GM12878 (cell line): ENCODE results near the gene CANT1. TPM values are rescaled to one million over a fixed set of nuclear protein-coding genes. Genes with fewer than 3 reads are reported as not detected.

Experiments used
- BCL3 ChIP-seq: IDR thresholded peaks from 2 replicates; pipeline ENCODE4 v1.6.1; 2011; ENCODE audit warnings: borderline replicate concordance, low read depth, mild to moderate bottlenecking, moderate library complexity, low read length; ENCODE audit not compliant: insufficient read depth, poor library complexity, severe bottlenecking
- BHLHE40 ChIP-seq, 2 experiments: fragments of 450-650 bp in 1 of 2; IDR thresholded peaks; 2 replicates each; pipeline ENCODE4 v1.6.1; 2011 to 2017; ENCODE audit warnings: low read depth in 2 of 2, borderline replicate concordance in 1 of 2, improper control_type of control experiment in 1 of 2, low read length in 1 of 2, mild to moderate bottlenecking in 1 of 2
- CEBPB ChIP-seq, 2 experiments: fragments of 150-350 bp in 1 of 2; IDR thresholded peaks; 2 replicates each; pipeline ENCODE4 v1.6.1; 2012 to 2014; ENCODE audit warnings: low read depth in 2 of 2, low read length in 2 of 2, borderline replicate concordance in 1 of 2, inconsistent platforms in 1 of 2
- CUX1 ChIP-seq: IDR thresholded peaks from 2 replicates; pipeline ENCODE4 v1.6.1; 2012; ENCODE audit warnings: improper control_type of control experiment, low read depth, low read length; ENCODE audit not compliant: insufficient replicate concordance
- FOXK2 ChIP-seq: fragments of 450-650 bp; IDR thresholded peaks from 2 replicates; pipeline ENCODE4 v1.6.1; 2017; ENCODE audit warnings: mild to moderate bottlenecking, moderate library complexity
- NBN ChIP-seq: fragments of 450-650 bp; IDR thresholded peaks from 2 replicates; pipeline ENCODE4 v1.6.1; 2016
- RB1 ChIP-seq: fragments of 450-650 bp; formaldehyde crosslinking; IDR thresholded peaks from 2 replicates; pipeline ENCODE4 v1.6.1; 2017; ENCODE audit warnings: mild to moderate bottlenecking, borderline replicate concordance
- ZBTB40 ChIP-seq: fragments of 450-650 bp; IDR thresholded peaks from 2 replicates; pipeline ENCODE4 v1.6.1; 2016; ENCODE audit warnings: mild to moderate bottlenecking, moderate library complexity, borderline replicate concordance
- polyA plus RNA-seq, 11 experiments: library from polyadenylated mRNA; depleted of rRNA in 4 of 11; unstranded in 6 of 11; stranded (reverse) in 5 of 11; fragments of >200 nt; fragmentation: Nextera tagmentation in 4 of 11; fragmentation: Illumina TruSeq in 1 of 11; extraction: Ambion mirVana in 4 of 11; extraction: Trizol in 1 of 11; gene quantifications; 1 replicate in 1 of 11; 2 replicates in 10 of 11; pipeline versions ENCODE4 v1.2.1 to v1.2.3, GENCODE V29; 2011 to 2016; ENCODE audit warnings: inconsistent platforms in 2 of 11, missing spikeins in 2 of 11, low read depth in 1 of 11
- total RNA-seq, 4 experiments: library from RNA; depleted of rRNA in 3 of 4; stranded (reverse); fragments of >200 nt in 3 of 4; fragmentation: Illumina TruSeq in 1 of 4; extraction: Trizol in 1 of 4; gene quantifications; 2 replicates each; pipeline versions ENCODE4 v1.2.1 to v1.2.3, GENCODE V29; 2013 to 2021

Gene CANT1
- total and polyA plus RNA-seq, 10 of the 15 experiments (the other 5 are each of a cell fraction or from before 2014, with no cell fraction given) = 2.2 to 59.2 (median 20.2) TPM

GRCh38 chr17:78966910-78967600, 42.5 kb downstream of the CANT1 start (continued):
- no peak for TF ChIP-seq CUX1
- TF ChIP-seq FOXK2 = no peak
- TF ChIP-seq RB1 = no peak
- TF ChIP-seq NBN = no peak
- no peak for TF ChIP-seq BCL3
- TF ChIP-seq ZBTB40 = no peak
- TF ChIP-seq BHLHE40 (IDR thresholded peaks at IDR 0.05; ENCODE audit: borderline replicate concordance in 1 of 2, low read depth in 2 of 2, low read length in 1 of 2) = no peak
- TF ChIP-seq CEBPB (IDR thresholded peaks at IDR 0.05; ENCODE audit: borderline replicate concordance in 1 of 2, low read depth in 2 of 2, low read length in 2 of 2) = no peak
- TF ChIP-seq, all 136 proteins: peak for 0
